ENCODE measurements around the gene TMEM131. TPM values are rescaled to one million over a fixed set of nuclear protein-coding genes. Genes with fewer than 3 reads are reported as not detected.
"Not testable (repeated sequence)": the region's sequence is repeated elsewhere in the genome, so short reads cannot be mapped to it uniquely, and the experiment has no call there.

Gene TMEM131
- total RNA-seq, 6 donors from 2014 or later = 30.5 to 67.5 (median 39.7) TPM

DNA sequence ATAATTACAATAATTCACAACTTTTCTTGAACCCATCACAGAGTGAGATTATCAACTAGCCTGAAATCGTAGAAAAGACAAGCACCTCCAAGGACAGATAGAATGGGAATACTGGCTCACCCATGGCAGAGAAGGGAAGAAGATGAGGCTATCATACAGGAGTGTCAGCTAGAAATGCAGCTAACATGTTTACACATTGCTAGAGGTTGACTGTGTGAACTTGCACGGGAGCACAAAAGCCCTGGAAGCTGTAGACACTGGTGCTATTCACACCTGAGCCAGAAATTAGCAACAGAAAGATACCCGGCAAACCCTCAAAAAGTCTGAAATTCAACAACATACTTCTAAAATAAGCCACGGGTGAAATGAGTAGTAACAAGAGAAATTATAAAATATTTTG is 150.6 kb downstream of the TMEM131 start:
- no peak for TF ChIP-seq EP300 (IDR thresholded peaks at IDR 0.05)
- TF ChIP-seq, protein P1, sequence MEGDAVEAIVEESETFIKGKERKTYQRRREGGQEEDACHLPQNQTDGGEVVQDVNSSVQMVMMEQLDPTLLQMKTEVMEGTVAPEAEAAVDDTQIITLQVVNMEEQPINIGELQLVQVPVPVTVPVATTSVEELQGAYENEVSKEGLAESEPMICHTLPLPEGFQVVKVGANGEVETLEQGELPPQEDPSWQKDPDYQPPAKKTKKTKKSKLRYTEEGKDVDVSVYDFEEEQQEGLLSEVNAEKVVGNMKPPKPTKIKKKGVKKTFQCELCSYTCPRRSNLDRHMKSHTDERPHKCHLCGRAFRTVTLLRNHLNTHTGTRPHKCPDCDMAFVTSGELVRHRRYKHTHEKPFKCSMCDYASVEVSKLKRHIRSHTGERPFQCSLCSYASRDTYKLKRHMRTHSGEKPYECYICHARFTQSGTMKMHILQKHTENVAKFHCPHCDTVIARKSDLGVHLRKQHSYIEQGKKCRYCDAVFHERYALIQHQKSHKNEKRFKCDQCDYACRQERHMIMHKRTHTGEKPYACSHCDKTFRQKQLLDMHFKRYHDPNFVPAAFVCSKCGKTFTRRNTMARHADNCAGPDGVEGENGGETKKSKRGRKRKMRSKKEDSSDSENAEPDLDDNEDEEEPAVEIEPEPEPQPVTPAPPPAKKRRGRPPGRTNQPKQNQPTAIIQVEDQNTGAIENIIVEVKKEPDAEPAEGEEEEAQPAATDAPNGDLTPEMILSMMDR (IDR thresholded peaks at IDR 0.05) = no peak
- TF ChIP-seq POLR2A (IDR thresholded peaks at IDR 0.05) = no peak
- no peak for TF ChIP-seq POLR2AphosphoS5 (IDR thresholded peaks at IDR 0.05)
- H3K27ac ChIP-seq = no peak overlapping the region
- peaks cover 3 to 17% (median 7%) of the 10 kb centered on the region in 4 donors for H3K36me3 ChIP-seq
- no peak for ATAC-seq (ENCODE audit: low FRiP score in 2 of 2)
- H3K4me3 ChIP-seq = no peak overlapping the region
- DNase-seq = no peak
- H3K27me3 ChIP-seq = no peaks in the 10 kb centered on the region
- H3K9me3 ChIP-seq = no peaks in the 10 kb centered on the region
- 66 to 90% methylated on average over 4 of the region's 4 CpGs for WGBS, 2 donors
- H3K4me1 ChIP-seq = peaks cover 0 to 9% (median 4%) of the 10 kb centered on the region in 4 donors

DNA sequence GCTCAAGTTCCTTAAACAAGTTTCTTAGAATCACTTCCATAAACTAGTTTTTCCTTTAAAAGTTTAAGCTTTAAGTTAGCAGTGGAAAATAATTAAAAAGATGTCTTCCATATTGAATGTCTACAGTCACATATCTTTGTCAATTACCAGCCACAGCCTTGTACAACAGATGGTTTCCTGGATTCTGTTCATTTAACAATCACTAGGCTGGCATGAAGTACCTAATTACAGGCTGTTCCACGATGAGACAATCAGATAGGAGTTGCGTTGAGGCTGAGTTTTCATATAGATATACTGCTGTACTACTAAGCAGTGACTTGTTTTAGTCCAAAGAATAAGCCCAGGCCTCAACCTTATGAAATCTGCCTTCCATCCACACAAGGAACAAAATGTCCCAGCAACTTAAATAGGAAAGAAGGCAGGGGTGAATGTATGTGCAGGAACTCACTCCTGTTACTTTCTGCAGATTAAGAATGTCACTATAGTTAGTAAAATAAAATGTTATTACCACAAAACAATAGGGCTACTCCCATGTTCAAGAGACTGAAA is 151.4 kb downstream of the TMEM131 start:
- TF ChIP-seq POLR2AphosphoS5 (IDR thresholded peaks at IDR 0.05) (no peak), POLR2A (IDR thresholded peaks at IDR 0.05) (no peak), EP300 (IDR thresholded peaks at IDR 0.05) (no peak)
- TF ChIP-seq, protein P1 (IDR thresholded peaks at IDR 0.05) = no peak
- Histone ChIP-seq H3K36me3 (peaks cover 3 to 24% (median 10%) of the 10 kb centered on the region in 4 donors), H3K27me3 (no peaks in the 10 kb centered on the region), H3K9me3 (no peaks in the 10 kb centered on the region), H3K4me3 (no peak overlapping the region), H3K4me1 (peaks cover 0 to 9% (median 4%) of the 10 kb centered on the region in 4 donors), H3K27ac (no peak overlapping the region)
- ATAC-seq (ENCODE audit: low FRiP score in 2 of 2) (no peak), DNase-seq (no peak)
- WGBS, 2 donors = 44 to 55% methylated on average over 2 of the region's 2 CpGs

DNA sequence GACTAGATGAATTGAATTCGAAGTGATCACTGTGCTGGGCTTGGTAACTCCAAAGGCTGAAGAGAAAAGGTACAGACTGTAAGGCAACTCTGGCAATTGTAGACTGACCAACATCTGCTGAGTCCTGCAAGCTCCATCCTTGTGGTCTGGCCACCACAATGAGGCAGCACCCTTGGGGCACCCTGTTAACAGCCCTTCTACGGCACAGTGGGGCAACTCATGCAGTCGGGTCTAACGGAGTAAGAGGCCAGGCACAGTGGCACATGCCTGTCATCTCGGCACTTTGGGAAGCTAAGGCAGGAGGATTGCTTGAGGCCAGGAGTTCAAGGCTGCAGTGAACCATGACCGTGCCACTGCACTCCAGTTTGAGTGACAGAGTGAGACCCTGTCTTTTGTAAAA is 155.6 kb downstream of the TMEM131 start:
- ATAC-seq (ENCODE audit: low FRiP score in 2 of 2) = no peak
- Histone ChIP-seq H3K4me1 (no peaks in the 10 kb centered on the region), H3K27ac (peak overlapping the region in 1 of 4 donors; percentile 32), H3K27me3 (no peaks in the 10 kb centered on the region), H3K9me3 (no peaks in the 10 kb centered on the region), H3K4me3 (no peak overlapping the region), H3K36me3 (peaks cover 5 to 38% (median 12%) of the 10 kb centered on the region in 4 donors)
- peak in 1 of 2 donors; percentile 36 for DNase-seq
- TF ChIP-seq POLR2A (IDR thresholded peaks at IDR 0.05) (no peak), POLR2AphosphoS5 (IDR thresholded peaks at IDR 0.05) (no peak), EP300 (IDR thresholded peaks at IDR 0.05) (no peak)
- TF ChIP-seq, protein P1 (IDR thresholded peaks at IDR 0.05) = no peak
- 91 to 95% methylated on average over 4 to 6 of the region's 6 CpGs for WGBS, 2 donors

DNA sequence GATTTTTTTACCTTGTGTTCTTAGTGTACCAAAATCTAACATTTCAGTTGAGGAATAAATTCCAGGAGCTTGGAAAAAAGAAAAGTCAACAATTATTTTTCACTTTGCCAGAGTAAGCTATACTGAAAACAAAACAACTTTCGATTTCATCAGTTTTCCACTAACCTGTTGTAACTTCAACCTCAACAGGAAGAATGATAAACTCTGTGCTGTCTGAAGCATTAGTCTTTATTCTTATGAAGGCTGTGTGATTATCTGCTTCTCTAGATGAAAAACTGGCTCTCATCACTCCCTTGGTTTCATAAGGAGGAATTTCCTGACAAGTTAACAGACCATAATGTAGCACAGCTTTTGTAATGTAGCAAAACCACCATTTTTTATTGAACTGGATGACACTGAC is 161.1 kb downstream of the TMEM131 start:
- Histone ChIP-seq H3K27me3 (no peaks in the 10 kb centered on the region), H3K27ac (no peak overlapping the region), H3K4me3 (no peak overlapping the region), H3K36me3 (peaks cover 0 to 20% (median 5%) of the 10 kb centered on the region in 4 donors), H3K9me3 (no peaks in the 10 kb centered on the region), H3K4me1 (no peaks in the 10 kb centered on the region)
- TF ChIP-seq, protein P1 (IDR thresholded peaks at IDR 0.05) = no peak
- no peak for TF ChIP-seq POLR2AphosphoS5 (IDR thresholded peaks at IDR 0.05)
- no peak for TF ChIP-seq POLR2A (IDR thresholded peaks at IDR 0.05)
- TF ChIP-seq EP300 (IDR thresholded peaks at IDR 0.05) = no peak
- DNase-seq = no peak
- no peak for ATAC-seq (ENCODE audit: low FRiP score in 2 of 2)
- 64 to 76% methylated on average over 1 of the region's 1 CpG for WGBS, 2 donors

DNA sequence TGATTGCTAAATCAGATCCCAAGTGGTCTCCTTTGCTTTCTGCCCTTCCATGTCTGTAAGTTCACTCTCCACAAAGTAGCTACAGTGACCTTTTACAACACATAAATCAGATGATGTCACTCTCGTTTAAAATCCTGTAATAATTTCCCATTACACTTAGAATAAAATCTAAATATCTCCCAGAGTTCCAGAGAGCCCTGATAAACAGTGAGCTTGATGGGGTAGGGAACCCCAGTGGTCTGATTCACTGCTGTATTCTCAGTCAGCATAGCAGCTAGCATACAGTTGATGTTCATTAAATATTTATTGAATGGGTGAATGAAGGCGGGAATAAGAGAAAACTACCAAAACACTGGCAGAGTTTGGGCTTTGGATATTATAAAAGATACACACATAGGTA is 164.6 kb downstream of the TMEM131 start:
- ATAC-seq (ENCODE audit: low FRiP score in 2 of 2) = no peak

DNA sequence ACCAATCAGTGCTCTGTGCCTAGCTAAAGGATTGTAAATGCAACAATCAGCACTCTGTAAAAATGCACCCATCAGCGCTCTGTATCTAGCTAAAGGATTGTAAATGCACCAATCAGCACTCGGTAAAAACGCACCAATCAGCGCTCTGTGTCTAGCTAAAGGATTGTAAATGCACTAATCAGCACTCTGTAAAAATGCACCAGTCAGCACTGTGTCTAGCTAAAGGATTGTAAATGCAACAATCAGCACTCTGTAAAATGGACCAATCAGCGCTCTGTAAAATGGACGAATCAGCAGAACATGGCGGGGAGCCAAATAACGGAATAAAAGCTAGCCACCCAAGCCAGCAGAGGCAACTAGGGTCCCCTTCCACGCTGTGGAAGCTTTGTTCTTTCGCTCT is 166.5 kb downstream of the TMEM131 start:
- ATAC-seq (ENCODE audit: low FRiP score in 2 of 2); H3K4me3 ChIP-seq; H3K4me1 ChIP-seq; H3K27me3 ChIP-seq; DNase-seq; H3K27ac ChIP-seq; H3K9me3 ChIP-seq: not testable (repeated sequence)
- 95 to 99% methylated on average over 10 of the region's 10 CpGs for WGBS, 2 donors
- H3K36me3 ChIP-seq = peaks cover 0 to 12% (median 0%) of the 10 kb centered on the region in 4 donors

More for the DNA sequence above, 164.6 kb downstream of the TMEM131 start:
- no peaks in the 10 kb centered on the region for H3K9me3 ChIP-seq
- no peak for DNase-seq
- no peaks in the 10 kb centered on the region for H3K27me3 ChIP-seq
- WGBS, 2 donors = 82 to 86% methylated on average over 2 of the region's 2 CpGs
- H3K4me1 ChIP-seq = no peaks in the 10 kb centered on the region
- H3K4me3 ChIP-seq = no peak overlapping the region
- H3K27ac ChIP-seq = no peak overlapping the region
- peaks cover 0 to 21% (median 2%) of the 10 kb centered on the region in 4 donors for H3K36me3 ChIP-seq
- no peak for TF ChIP-seq POLR2AphosphoS5 (IDR thresholded peaks at IDR 0.05)
- TF ChIP-seq, protein P1 (IDR thresholded peaks at IDR 0.05) = no peak
- no peak for TF ChIP-seq EP300 (IDR thresholded peaks at IDR 0.05)
- no peak for TF ChIP-seq POLR2A (IDR thresholded peaks at IDR 0.05)

DNA sequence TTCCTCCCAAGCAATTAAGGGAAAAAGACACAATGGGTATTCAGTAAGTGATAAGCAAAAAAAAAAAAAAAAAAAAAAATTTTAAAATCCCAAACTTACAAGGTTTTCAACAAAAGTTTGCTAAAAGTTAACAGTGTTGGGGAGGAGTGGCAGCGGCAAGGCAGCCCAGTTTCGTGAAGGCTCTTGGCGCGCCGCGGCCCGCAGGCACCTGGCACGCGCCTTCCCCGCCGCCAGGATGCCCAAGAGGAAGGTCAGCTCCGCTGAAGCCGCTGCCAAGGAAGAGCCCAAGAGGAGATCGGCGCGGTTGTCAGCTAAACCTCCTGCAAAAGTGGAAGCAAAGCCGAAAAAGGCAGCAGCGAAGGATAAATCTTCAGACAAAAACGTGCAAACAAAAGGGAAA is 168.7 kb downstream of the TMEM131 start:
- not testable (repeated sequence) for H3K27me3 ChIP-seq; H3K4me1 ChIP-seq; ATAC-seq (ENCODE audit: low FRiP score in 2 of 2); H3K9me3 ChIP-seq; H3K27ac ChIP-seq; H3K4me3 ChIP-seq
- DNase-seq = peak in 1 of 2 donors; percentile 71
- 97% methylated on average over 19 of the region's 19 CpGs for WGBS, 2 donors
- peaks cover 0 to 13% (median 0%) of the 10 kb centered on the region in 4 donors for H3K36me3 ChIP-seq

All from upper lobe of left lung (tissue), 6 donors.